GM23338 (cell line): ENCODE data around the gene RGL2. TPM values are rescaled to one million over a fixed set of nuclear protein-coding genes. Genes with fewer than 3 reads are reported as not detected.

Experiments
- ATAC-seq: fragments of 200-7000 bp; cut with Tn5 transposase; 3 replicates; pipeline ENCODE4 v1.9.1; 2020
- DNase-seq: peaks from one replicate; pipeline ENCODE4 v3.0.0-alpha.2; 2015; ENCODE audit warnings: low spot score
- H2AFZ ChIP-seq: fragments of 200-600 bp; sonication (generic); 2 replicates; pipeline ENCODE4 v1.8.0; 2016; ENCODE audit warnings: antibody characterized with exemption, mild to moderate bottlenecking, moderate library complexity
- H3F3A ChIP-seq: fragments of 200-600 bp; sonication (generic); replicated peaks from 2 replicates; pipeline ENCODE4 v1.8.0; 2017; ENCODE audit warnings: antibody characterized with exemption, mixed run types, low read depth
- H3K27ac ChIP-seq: fragments of 200-600 bp; sonication (generic); 2 replicates; pipeline ENCODE4 v1.6.1; 2016; ENCODE audit warnings: low read depth
- H3K27me3 ChIP-seq: fragments of 200-600 bp; sonication (generic); 2 replicates; pipeline ENCODE4 v1.8.0; 2016; ENCODE audit warnings: mild to moderate bottlenecking, mixed run types, moderate library complexity; ENCODE audit not compliant: insufficient read depth
- H3K36me3 ChIP-seq: fragments of 200-600 bp; sonication (generic); 2 replicates; pipeline ENCODE4 v1.8.0; 2016; ENCODE audit warnings: mild to moderate bottlenecking; ENCODE audit not compliant: insufficient read depth
- H3K4me1 ChIP-seq: fragments of 200-600 bp; sonication (generic); 2 replicates; pipeline ENCODE4 v1.8.0; 2016; ENCODE audit warnings: mild to moderate bottlenecking, moderate library complexity; ENCODE audit not compliant: insufficient read depth
- H3K4me2 ChIP-seq: fragments of 200-600 bp; sonication (generic); 2 replicates; pipeline ENCODE4 v1.7.1; 2017; ENCODE audit warnings: mixed run types
- H3K4me3 ChIP-seq: fragments of 200-600 bp; sonication (generic); 2 replicates; pipeline ENCODE4 v1.6.1; 2016; ENCODE audit warnings: mixed run types
- H3K79me2 ChIP-seq: fragments of 200-600 bp; sonication (generic); replicated peaks from 2 replicates; pipeline ENCODE4 v1.8.0; 2017; ENCODE audit warnings: mild to moderate bottlenecking; ENCODE audit not compliant: insufficient read depth
- H3K9me2 ChIP-seq: fragments of 200-600 bp; sonication (generic); 2 replicates; pipeline ENCODE4 v1.8.0; 2017; ENCODE audit not compliant: insufficient read depth
- H4K20me1 ChIP-seq: fragments of 200-600 bp; sonication (generic); replicated peaks from 2 replicates; pipeline ENCODE4 v1.8.0; 2017; ENCODE audit warnings: mild to moderate bottlenecking; ENCODE audit not compliant: insufficient read depth
- H3K27ac Mint-ChIP-seq: 2 replicates; pipeline ENCODE4 v1.8.0; 2020; ENCODE audit warnings: inconsistent platforms, mild to moderate bottlenecking, moderate library complexity, mixed read lengths
- H3K27me3 Mint-ChIP-seq: 3 replicates; pipeline ENCODE4 v1.8.0; 2022; ENCODE audit warnings: low read depth, mild to moderate bottlenecking, moderate library complexity, mixed read lengths, inconsistent platforms; ENCODE audit not compliant: insufficient read depth, poor library complexity
- H3K36me3 Mint-ChIP-seq: 3 replicates; pipeline ENCODE4 v1.8.0; 2021; ENCODE audit warnings: low read depth, mild to moderate bottlenecking, inconsistent platforms, moderate library complexity, mixed read lengths
- H3K4me1 Mint-ChIP-seq: 3 replicates; pipeline ENCODE4 v1.8.0; 2020; ENCODE audit warnings: mild to moderate bottlenecking, inconsistent platforms, mixed read lengths
- H3K4me3 Mint-ChIP-seq: 3 replicates; pipeline ENCODE4 v1.8.0; 2021; ENCODE audit warnings: moderate library complexity, mild to moderate bottlenecking, inconsistent platforms, mixed read lengths
- H3K9me3 Mint-ChIP-seq: 3 replicates; pipeline ENCODE4 v1.8.0; 2020; ENCODE audit warnings: moderate library complexity, mild to moderate bottlenecking, inconsistent platforms, mixed read lengths
- EZH2 ChIP-seq: fragments of 200-600 bp; sonication (generic); IDR thresholded peaks from one replicate; pipeline ENCODE4 v1.8.0; 2017; ENCODE audit warnings: antibody characterized with exemption, mild to moderate bottlenecking, low read depth; ENCODE audit not compliant: unreplicated experiment
- JUNB ChIP-seq: IDR thresholded peaks from one replicate; pipeline ENCODE4 v1.6.1; 2016; ENCODE audit warnings: antibody characterized with exemption; ENCODE audit not compliant: unreplicated experiment
- STAT1 ChIP-seq: IDR thresholded peaks from one replicate; pipeline ENCODE4 v1.6.1; 2016; ENCODE audit warnings: antibody characterized with exemption; ENCODE audit not compliant: unreplicated experiment
- ZNF114 ChIP-seq: fragments of 250-450 bp; sonication (Bioruptor Pico); IDR thresholded peaks from 2 replicates; pipeline ENCODE4 v1.5.0; 2020; ENCODE audit warnings: mild to moderate bottlenecking, moderate library complexity
- ZNF331 ChIP-seq: fragments of 250-450 bp; sonication (Bioruptor Pico); IDR thresholded peaks from 2 replicates; pipeline ENCODE4 v1.5.0; 2020; ENCODE audit warnings: low read depth, mild to moderate bottlenecking, moderate library complexity
- polyA plus RNA-seq: library from polyadenylated mRNA; unstranded; fragments of >200 nt; fragmentation: Nextera tagmentation; extraction: Ambion mirVana; gene quantifications from 2 replicates; pipeline ENCODE4 v1.2.1, GENCODE V29; 2016
- total RNA-seq: library from RNA; depleted of rRNA; stranded (reverse); fragments of >200 nt; shearing (Covaris generic); gene quantifications from 2 replicates; pipeline ENCODE4 v1.2.3, GENCODE V29; 2014
- TF ChIP-seq, protein P1 (sequence below), 2 experiments: fragments of 200-600 bp in 1 of 2; sonication (generic) in 1 of 2; conservative IDR thresholded peaks; 2 replicates each; pipeline versions ENCODE4 v1.5.1 to v1.6.1; 2016 to 2017; ENCODE audit warnings: antibody characterized with exemption in 2 of 2, low read depth in 2 of 2, mild to moderate bottlenecking in 2 of 2, moderate library complexity in 1 of 2
- TF ChIP-seq, protein P2 (sequence below): fragments of 250-450 bp; sonication (Bioruptor Pico); IDR thresholded peaks from 2 replicates; pipeline ENCODE4 v1.5.0; 2020; ENCODE audit warnings: mild to moderate bottlenecking, moderate library complexity

RGL2 gene
- total and polyA plus RNA-seq, 2 experiments from 2014 or later: 28.0 to 52.2 TPM

DNA sequence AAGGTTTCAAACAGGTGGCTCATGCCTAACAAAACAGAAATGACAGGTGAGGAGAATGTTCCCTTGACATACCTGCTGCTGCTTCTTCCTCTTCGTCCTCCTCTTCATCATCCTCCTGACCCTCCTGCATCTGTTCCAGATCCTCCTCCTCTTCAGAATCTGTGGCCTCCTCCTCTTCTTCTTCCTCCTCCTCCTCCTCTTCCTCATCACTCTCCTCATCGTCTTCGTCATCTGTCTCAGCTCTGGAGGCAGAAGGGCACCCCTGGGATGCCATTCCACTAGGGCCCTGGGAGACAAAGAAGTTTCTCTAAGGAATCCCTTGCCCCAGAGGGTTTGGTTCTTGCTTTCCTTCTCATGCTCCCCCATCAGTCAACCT is 21.2 kb upstream of the RGL2 start:
- Histone ChIP-seq H2AFZ (no peak overlapping the region), H4K20me1 (peaks cover 11% of the 10 kb centered on the region), H3K79me2 (peaks cover 36% of the 10 kb centered on the region), H3K4me2 (no peak overlapping the region), H3K4me3 (no peak overlapping the region), H3F3A (peaks cover 20% of the 10 kb centered on the region), H3K27me3 (no peaks in the 10 kb centered on the region), H3K4me1 (peaks cover 50% of the 10 kb centered on the region), H3K27ac (peak overlapping the region; percentile 63; the same call in 1 of the 2 replicates), H3K9me2 (no peaks in the 10 kb centered on the region), H3K36me3 (peaks cover 14% of the 10 kb centered on the region)
- no peak for DNase-seq
- peaks cover 42% of the 10 kb centered on the region for H3K36me3 Mint-ChIP-seq
- peaks cover 69% of the 10 kb centered on the region for H3K4me1 Mint-ChIP-seq
- no peaks in the 10 kb centered on the region; the same call in 1 of the 3 replicates for H3K9me3 Mint-ChIP-seq
- peak overlapping the region; percentile 93; the same call in 1 of the 3 replicates for H3K4me3 Mint-ChIP-seq
- no peak for ATAC-seq
- no peak overlapping the region for H3K27ac Mint-ChIP-seq
- no peak for TF ChIP-seq JUNB
- no peak for TF ChIP-seq STAT1
- no peak for TF ChIP-seq EZH2
- no peak for TF ChIP-seq ZNF114 (CRISPR knock-in tag)
- TF ChIP-seq, protein P1, sequence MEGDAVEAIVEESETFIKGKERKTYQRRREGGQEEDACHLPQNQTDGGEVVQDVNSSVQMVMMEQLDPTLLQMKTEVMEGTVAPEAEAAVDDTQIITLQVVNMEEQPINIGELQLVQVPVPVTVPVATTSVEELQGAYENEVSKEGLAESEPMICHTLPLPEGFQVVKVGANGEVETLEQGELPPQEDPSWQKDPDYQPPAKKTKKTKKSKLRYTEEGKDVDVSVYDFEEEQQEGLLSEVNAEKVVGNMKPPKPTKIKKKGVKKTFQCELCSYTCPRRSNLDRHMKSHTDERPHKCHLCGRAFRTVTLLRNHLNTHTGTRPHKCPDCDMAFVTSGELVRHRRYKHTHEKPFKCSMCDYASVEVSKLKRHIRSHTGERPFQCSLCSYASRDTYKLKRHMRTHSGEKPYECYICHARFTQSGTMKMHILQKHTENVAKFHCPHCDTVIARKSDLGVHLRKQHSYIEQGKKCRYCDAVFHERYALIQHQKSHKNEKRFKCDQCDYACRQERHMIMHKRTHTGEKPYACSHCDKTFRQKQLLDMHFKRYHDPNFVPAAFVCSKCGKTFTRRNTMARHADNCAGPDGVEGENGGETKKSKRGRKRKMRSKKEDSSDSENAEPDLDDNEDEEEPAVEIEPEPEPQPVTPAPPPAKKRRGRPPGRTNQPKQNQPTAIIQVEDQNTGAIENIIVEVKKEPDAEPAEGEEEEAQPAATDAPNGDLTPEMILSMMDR (conservative IDR thresholded peaks at IDR 0.05; ENCODE audit: low read depth in 2 of 2): no peak
- TF ChIP-seq ZNF331 (CRISPR knock-in tag): no peak
- TF ChIP-seq, protein P2, sequence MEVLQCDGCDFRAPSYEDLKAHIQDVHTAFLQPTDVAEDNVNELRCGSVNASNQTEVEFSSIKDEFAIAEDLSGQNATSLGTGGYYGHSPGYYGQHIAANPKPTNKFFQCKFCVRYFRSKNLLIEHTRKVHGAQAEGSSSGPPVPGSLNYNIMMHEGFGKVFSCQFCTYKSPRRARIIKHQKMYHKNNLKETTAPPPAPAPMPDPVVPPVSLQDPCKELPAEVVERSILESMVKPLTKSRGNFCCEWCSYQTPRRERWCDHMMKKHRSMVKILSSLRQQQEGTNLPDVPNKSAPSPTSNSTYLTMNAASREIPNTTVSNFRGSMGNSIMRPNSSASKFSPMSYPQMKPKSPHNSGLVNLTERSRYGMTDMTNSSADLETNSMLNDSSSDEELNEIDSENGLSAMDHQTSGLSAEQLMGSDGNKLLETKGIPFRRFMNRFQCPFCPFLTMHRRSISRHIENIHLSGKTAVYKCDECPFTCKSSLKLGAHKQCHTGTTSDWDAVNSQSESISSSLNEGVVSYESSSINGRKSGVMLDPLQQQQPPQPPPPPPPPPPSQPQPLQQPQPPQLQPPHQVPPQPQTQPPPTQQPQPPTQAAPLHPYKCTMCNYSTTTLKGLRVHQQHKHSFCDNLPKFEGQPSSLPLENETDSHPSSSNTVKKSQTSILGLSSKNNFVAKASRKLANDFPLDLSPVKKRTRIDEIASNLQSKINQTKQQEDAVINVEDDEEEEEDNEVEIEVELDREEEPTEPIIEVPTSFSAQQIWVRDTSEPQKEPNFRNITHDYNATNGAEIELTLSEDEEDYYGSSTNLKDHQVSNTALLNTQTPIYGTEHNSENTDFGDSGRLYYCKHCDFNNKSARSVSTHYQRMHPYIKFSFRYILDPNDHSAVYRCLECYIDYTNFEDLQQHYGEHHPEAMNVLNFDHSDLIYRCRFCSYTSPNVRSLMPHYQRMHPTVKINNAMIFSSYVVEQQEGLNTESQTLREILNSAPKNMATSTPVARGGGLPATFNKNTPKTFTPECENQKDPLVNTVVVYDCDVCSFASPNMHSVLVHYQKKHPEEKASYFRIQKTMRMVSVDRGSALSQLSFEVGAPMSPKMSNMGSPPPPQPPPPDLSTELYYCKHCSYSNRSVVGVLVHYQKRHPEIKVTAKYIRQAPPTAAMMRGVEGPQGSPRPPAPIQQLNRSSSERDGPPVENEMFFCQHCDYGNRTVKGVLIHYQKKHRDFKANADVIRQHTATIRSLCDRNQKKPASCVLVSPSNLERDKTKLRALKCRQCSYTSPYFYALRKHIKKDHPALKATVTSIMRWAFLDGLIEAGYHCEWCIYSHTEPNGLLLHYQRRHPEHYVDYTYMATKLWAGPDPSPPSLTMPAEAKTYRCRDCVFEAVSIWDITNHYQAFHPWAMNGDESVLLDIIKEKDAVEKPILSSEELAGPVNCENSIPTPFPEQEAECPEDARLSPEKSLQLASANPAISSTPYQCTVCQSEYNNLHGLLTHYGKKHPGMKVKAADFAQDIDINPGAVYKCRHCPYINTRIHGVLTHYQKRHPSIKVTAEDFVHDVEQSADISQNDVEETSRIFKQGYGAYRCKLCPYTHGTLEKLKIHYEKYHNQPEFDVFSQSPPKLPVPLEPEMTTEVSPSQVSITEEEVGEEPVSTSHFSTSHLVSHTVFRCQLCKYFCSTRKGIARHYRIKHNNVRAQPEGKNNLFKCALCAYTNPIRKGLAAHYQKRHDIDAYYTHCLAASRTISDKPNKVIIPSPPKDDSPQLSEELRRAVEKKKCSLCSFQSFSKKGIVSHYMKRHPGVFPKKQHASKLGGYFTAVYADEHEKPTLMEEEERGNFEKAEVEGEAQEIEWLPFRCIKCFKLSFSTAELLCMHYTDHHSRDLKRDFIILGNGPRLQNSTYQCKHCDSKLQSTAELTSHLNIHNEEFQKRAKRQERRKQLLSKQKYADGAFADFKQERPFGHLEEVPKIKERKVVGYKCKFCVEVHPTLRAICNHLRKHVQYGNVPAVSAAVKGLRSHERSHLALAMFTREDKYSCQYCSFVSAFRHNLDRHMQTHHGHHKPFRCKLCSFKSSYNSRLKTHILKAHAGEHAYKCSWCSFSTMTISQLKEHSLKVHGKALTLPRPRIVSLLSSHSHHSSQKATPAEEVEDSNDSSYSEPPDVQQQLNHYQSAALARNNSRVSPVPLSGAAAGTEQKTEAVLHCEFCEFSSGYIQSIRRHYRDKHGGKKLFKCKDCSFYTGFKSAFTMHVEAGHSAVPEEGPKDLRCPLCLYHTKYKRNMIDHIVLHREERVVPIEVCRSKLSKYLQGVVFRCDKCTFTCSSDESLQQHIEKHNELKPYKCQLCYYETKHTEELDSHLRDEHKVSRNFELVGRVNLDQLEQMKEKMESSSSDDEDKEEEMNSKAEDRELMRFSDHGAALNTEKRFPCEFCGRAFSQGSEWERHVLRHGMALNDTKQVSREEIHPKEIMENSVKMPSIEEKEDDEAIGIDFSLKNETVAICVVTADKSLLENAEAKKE (CRISPR knock-in tag): no peak
- H3K27me3 Mint-ChIP-seq: peaks cover 18% of the 10 kb centered on the region
